ENCODE data around the gene NKX3-2. TPM values are rescaled to one million over a fixed set of nuclear protein-coding genes. Genes with fewer than 3 reads are reported as not detected.

Gene NKX3-2
- total RNA-seq, 1 experiment from 2014 or later, result 1.4 TPM

DNA sequence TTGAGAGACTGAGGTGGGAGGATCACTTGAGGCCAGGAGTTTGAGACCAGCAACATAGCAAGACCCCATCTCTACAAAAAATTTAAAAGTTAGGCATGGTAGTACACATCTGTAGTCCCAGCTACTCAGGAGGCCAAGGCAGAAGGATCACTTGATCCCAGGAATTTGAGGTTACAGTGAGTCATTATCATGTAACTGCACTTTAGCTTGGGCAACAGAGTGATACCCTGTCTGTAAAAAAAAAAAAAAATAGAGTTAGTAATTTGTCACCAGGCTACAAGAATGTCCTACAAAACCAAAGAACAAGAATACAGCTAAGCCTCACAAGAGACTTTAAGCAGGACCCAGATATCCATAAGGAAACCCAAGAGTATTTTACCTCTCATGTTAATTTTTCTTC lies 33.2 kb downstream of the NKX3-2 start:
- Histone ChIP-seq H3K4me1 (ENCODE audit: control insufficient read depth in 1 of 2, insufficient read depth in 2 of 2, low read length in 2 of 2) (no peaks in the 10 kb centered on the region), H3K4me2 (ENCODE audit: low read length) (no peak overlapping the region), H3K27ac (ENCODE audit: low read depth, low read length) (no peak overlapping the region), H3K9me2 (ENCODE audit: insufficient read depth) (no peaks in the 10 kb centered on the region), H3K4me3 (replicated peaks in 1 of 2; ENCODE audit: low read depth in 1 of 2, low read length in 2 of 2) (no peak overlapping the region), H3K79me2 (ENCODE audit: insufficient read depth, low read length) (no peaks in the 10 kb centered on the region), H3K36me3 (ENCODE audit: control insufficient read depth in 1 of 2, insufficient read depth in 2 of 2, low read length in 2 of 2) (no peaks in the 10 kb centered on the region), H4K20me1 (ENCODE audit: insufficient read depth) (no peaks in the 10 kb centered on the region), H3K9ac (ENCODE audit: low read length) (no peak overlapping the region), H3K9me3 (ENCODE audit: control insufficient read depth in 1 of 2, insufficient read depth in 1 of 2, low read depth in 1 of 2, low read length in 2 of 2) (no peaks in the 10 kb centered on the region), H3K27me3 (ENCODE audit: insufficient read depth, low read length) (no peaks in the 10 kb centered on the region), H2AFZ (ENCODE audit: low read depth, low read length, poor library complexity, severe bottlenecking) (no peak overlapping the region)
- no peak for DNase-seq (ENCODE audit: low read depth, low spot score)
- TF ChIP-seq ELF1 (IDR thresholded peaks at IDR 0.05; ENCODE audit: borderline replicate concordance, low read depth) (no peak), MAX (IDR thresholded peaks at IDR 0.05) (no peak), POLR2A (IDR thresholded peaks at IDR 0.05; ENCODE audit: borderline replicate concordance, extremely low read depth, insufficient read depth, insufficient read length) (no peak), POLR2AphosphoS5 (IDR thresholded peaks at IDR 0.05; ENCODE audit: low read depth, low read length) (no peak), FOSL1 (IDR thresholded peaks at IDR 0.05; ENCODE audit: low read depth) (no peak), EGR1 (IDR thresholded peaks at IDR 0.05; ENCODE audit: low read depth) (no peak), TCF7L2 (IDR thresholded peaks at IDR 0.05; ENCODE audit: borderline replicate concordance, extremely low read depth, insufficient read depth, insufficient read length) (no peak), ZFX (IDR thresholded peaks at IDR 0.05) (no peak), YY1 (IDR thresholded peaks at IDR 0.05; ENCODE audit: extremely low read depth, insufficient replicate concordance, low read depth, low read length) (no peak), SRF (IDR thresholded peaks at IDR 0.05; ENCODE audit: low read depth) (no peak), EZH2phosphoT487 (IDR thresholded peaks at IDR 0.05; ENCODE audit: borderline replicate concordance) (no peak), ATF3 (IDR thresholded peaks at IDR 0.05) (no peak), ZBTB33 (IDR thresholded peaks at IDR 0.05; ENCODE audit: extremely low read depth, insufficient replicate concordance, low read length) (no peak), CTCF (IDR thresholded peaks at IDR 0.05 in 2 of 3, conservative IDR thresholded peaks at IDR 0.05 in 1 of 3; ENCODE audit: borderline replicate concordance in 1 of 3, insufficient read depth in 1 of 3, low read depth in 2 of 3, low read length in 2 of 3) (no peak)
- intact Hi-C loops (cut with micrococcal nuclease), result no loop called here
- RAD21 ChIA-PET (ENCODE audit: low non-redundant PET in 1 of 2, low total read pairs in 2 of 2, uncharacterized antibody in 2 of 2, unreplicated experiment in 2 of 2), result no interaction called here
- CTCF ChIA-PET, result no interaction called here
- BruUV-seq (replicated peaks), result no TSS peak
- ATAC-seq, result no peak
- POLR2A ChIA-PET, result no interaction called here
